Fibroblast of pulmonary artery (primary cell): ENCODE measurements around the gene PLEKHH2.

Experiments
- DNase-seq: peaks from one replicate; pipeline ENCODE4 v3.0.0-alpha.2; 2010; ENCODE audit warnings: low read depth
- H3K4me3 ChIP-seq: replicated peaks from 2 replicates; pipeline ENCODE4 v1.5.1; 2011; ENCODE audit warnings: low read depth, mild to moderate bottlenecking, control low read depth, low read length, moderate library complexity
- TF ChIP-seq, protein P1 (sequence below): IDR thresholded peaks from 2 replicates; pipeline ENCODE4 v1.5.1; 2011; ENCODE audit warnings: mild to moderate bottlenecking, control low read depth, low read length, inconsistent platforms; ENCODE audit errors: missing control alignments

The PLEKHH2 gene

GRCh38 chr2:43605079-43605655 is 31.9 kb upstream of the PLEKHH2 start:
- H3K4me3 ChIP-seq, result no peak overlapping the region
- TF ChIP-seq, protein P1, sequence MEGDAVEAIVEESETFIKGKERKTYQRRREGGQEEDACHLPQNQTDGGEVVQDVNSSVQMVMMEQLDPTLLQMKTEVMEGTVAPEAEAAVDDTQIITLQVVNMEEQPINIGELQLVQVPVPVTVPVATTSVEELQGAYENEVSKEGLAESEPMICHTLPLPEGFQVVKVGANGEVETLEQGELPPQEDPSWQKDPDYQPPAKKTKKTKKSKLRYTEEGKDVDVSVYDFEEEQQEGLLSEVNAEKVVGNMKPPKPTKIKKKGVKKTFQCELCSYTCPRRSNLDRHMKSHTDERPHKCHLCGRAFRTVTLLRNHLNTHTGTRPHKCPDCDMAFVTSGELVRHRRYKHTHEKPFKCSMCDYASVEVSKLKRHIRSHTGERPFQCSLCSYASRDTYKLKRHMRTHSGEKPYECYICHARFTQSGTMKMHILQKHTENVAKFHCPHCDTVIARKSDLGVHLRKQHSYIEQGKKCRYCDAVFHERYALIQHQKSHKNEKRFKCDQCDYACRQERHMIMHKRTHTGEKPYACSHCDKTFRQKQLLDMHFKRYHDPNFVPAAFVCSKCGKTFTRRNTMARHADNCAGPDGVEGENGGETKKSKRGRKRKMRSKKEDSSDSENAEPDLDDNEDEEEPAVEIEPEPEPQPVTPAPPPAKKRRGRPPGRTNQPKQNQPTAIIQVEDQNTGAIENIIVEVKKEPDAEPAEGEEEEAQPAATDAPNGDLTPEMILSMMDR, result peak; percentile 71
- peak; percentile 72 for DNase-seq

DNA sequence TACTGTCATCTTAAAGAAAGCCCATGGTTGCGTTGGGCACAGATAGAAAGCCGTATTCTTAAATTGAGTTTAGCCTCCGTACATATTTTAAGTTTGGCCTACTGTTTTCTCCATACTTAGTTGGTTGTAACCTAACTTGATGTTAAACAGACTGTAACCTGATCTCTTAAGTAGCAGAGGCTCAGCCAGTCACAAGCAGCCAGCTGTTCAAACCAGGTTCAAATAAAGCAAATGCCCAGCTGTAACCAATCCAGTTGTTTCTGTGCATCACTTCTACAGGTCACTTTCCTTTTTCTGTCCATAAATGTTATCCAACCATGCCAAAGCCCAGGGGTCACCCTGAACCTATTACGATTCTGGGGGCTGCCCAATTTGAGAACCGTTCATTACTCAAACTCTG is 31.2 kb upstream of the PLEKHH2 start:
- TF ChIP-seq, protein P1, result no peak
- no peak overlapping the region for H3K4me3 ChIP-seq
- no peak for DNase-seq

DNA sequence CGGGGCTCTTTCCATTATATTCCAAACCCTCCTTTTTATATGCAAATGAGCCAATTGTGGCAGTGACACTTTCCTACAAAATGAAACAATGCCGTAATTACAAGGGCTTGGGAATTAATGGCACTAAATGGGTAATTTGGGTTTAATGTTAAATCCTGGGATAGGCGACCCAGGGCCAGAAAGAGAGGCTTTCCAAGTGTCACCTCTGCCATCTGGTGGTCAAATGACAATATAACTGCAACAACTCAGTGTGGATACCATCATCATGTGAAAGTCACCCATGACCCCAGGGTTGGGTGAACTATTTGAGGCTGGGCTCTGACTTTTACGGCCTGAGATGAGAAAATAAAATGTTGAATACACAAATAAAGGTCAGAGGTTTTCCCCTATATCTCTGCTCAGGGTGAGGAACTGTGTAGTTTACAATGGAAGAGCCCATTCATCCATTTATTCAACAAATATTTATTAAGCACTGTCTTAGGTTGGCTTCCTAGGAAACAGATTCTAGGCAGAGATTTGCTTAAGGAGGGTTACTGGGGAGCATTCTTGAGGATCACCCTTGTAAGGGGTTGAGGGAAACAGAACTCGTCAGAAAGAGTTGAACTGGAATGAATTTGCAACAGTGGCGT is 27.7 kb upstream of the PLEKHH2 start:
- H3K4me3 ChIP-seq, result no peak overlapping the region
- TF ChIP-seq, protein P1, result peak; percentile 65
- peak; percentile 63 for DNase-seq

DNA sequence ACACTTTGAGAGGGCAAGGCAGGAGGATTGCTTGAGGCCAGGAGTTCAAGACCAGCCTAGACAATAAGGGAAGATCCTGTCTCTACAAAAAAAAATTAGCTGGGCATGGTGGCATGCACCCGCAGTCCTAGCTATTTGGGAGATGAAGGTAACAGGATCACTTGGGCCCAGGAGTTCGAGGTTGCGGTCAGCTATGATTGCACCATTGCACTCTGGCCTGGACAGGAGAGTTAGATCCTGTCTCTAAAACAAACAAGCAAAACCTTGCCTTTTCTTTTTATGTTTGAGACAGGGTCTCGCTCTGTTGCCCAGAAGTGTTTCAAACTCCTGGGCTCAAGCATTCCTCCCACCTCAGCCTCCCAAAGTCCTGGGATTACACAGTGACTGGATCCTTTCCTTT is 26.7 kb upstream of the PLEKHH2 start:
- no peak overlapping the region for H3K4me3 ChIP-seq
- no peak for DNase-seq
- TF ChIP-seq, protein P1, result no peak

DNA sequence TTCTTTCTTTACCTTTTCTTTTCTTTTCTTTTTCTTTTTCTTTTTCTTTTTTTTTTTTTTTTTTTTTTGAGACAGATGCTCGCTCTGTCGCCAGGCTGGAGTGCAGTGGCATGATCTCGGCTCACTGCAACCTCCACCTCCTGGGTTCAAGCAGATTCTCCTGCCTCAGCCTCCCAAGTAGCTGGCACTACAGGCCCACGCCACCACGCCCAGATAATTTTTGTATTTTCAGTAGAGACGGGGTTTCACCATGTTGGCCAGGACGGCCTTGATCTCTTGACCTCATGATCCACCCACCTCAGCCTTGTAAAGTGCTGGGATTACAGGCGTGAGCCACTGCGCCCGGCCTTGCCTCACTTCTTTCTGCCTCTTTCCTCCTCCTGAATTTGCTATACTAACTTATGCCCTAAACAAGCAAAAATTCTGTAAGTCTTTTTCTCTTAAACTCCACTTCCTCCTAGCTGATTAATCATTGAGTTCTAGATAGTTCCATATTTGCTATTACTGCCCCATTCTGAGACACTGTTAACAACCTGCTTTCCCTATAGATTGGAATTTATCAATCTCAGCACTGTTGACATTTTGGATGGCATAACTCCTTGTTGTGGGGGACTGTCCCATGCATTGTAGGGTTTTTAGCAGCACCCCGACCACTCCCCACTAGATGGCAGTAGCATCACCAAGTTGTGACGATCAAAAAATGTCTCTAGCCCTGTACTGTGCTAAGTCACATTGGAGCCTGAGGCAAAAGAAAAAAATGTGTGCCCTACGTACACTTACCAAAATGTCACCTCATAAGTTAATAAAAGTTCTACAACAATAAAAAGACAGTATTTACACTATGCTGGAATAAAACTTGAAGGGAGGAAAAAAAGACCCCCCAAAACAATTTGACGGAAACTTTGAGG is 24.8 kb upstream of the PLEKHH2 start:
- H3K4me3 ChIP-seq, result no peak overlapping the region
- DNase-seq, result peak; percentile 83
- TF ChIP-seq, protein P1, result peak; percentile 96

DNA sequence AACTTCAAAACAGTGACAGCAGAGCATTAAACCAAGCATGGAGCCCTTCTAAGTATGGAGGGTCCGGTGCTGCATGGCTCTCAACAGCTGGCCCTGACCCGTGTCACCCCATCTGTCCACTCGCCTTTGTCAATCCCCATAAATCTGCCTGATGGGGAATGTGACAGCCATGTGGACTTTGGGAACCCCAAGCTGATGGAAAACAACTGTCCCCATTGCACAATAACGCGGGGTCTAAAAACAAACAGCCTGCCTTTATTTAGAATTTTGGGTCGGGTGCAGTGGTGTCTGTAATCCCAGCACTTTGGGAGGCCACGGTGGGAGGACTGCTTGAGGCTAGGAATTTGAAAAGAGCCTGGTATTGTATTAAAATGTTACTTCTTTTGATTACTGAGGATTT is 24.1 kb upstream of the PLEKHH2 start:
- no peak for DNase-seq
- TF ChIP-seq, protein P1, result no peak
- H3K4me3 ChIP-seq, result no peak overlapping the region
